Astrocyte (in vitro differentiated cells and primary cell): ENCODE measurements around the gene PIP4K2A.

Experiments used
- EZH2 ChIP-seq: IDR thresholded peaks from 2 replicates; pipeline ENCODE4 v1.6.1; 2012; ENCODE audit warnings: mild to moderate bottlenecking, low read length, inconsistent platforms; ENCODE audit not compliant: insufficient read depth
- TF ChIP-seq, protein P1 (sequence below): IDR thresholded peaks from 2 replicates; pipeline ENCODE4 v1.5.1; 2011; ENCODE audit warnings: low read depth, mild to moderate bottlenecking, inconsistent platforms, low read length, moderate library complexity; ENCODE audit not compliant: insufficient read depth

DNA sequence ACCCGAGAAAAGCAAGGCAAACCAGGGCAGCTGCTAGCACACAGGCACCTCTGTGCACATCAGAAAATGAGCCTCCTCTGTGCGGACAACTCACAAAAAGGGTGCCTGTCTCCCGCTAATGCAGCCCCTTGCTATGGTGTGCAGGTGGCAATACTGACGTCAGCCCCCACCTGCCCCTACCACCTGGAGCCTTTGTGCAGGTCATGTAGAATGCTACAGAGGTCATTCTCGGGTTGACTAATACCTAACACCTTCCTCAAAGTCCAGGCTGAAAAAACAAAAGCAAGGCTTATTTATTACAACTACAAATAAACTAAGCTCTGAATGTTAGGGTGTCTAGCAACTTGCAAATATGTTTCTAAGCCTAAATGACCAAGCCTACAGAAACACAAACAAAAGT lies 13.9 kb downstream of the PIP4K2A start:
- TF ChIP-seq, protein P1, sequence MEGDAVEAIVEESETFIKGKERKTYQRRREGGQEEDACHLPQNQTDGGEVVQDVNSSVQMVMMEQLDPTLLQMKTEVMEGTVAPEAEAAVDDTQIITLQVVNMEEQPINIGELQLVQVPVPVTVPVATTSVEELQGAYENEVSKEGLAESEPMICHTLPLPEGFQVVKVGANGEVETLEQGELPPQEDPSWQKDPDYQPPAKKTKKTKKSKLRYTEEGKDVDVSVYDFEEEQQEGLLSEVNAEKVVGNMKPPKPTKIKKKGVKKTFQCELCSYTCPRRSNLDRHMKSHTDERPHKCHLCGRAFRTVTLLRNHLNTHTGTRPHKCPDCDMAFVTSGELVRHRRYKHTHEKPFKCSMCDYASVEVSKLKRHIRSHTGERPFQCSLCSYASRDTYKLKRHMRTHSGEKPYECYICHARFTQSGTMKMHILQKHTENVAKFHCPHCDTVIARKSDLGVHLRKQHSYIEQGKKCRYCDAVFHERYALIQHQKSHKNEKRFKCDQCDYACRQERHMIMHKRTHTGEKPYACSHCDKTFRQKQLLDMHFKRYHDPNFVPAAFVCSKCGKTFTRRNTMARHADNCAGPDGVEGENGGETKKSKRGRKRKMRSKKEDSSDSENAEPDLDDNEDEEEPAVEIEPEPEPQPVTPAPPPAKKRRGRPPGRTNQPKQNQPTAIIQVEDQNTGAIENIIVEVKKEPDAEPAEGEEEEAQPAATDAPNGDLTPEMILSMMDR = no peak
- TF ChIP-seq EZH2 = no peak
